DOHH2 (cell line): ENCODE measurements around the gene ZNF385D.

Experiments used
- H3F3A ChIP-seq: fragments of 200-600 bp; sonication (generic), shearing (Covaris generic); 2 replicates; pipeline ENCODE4 v1.6.0; 2016; ENCODE audit warnings: antibody characterized with exemption, mild to moderate bottlenecking; ENCODE audit not compliant: control insufficient read depth, insufficient read depth
- H3K27ac ChIP-seq: fragments of 200-600 bp; sonication (generic); 2 replicates; pipeline ENCODE4 v1.5.1; 2014; ENCODE audit warnings: low read depth, mild to moderate bottlenecking, low read length, moderate library complexity
- H3K27me3 ChIP-seq: fragments of 200-600 bp; sonication (generic); 2 replicates; pipeline ENCODE4 v1.6.1; 2014; ENCODE audit warnings: mild to moderate bottlenecking, low read length, mixed read lengths; ENCODE audit not compliant: control insufficient read depth
- H3K36me3 ChIP-seq: fragments of 200-600 bp; sonication (generic); 2 replicates; pipeline ENCODE4 v1.6.1; 2014; ENCODE audit warnings: mild to moderate bottlenecking, low read length, moderate library complexity, mixed read lengths; ENCODE audit not compliant: control insufficient read depth
- H3K4me1 ChIP-seq: fragments of 200-600 bp; sonication (generic); 2 replicates; pipeline ENCODE4 v1.6.1; 2014; ENCODE audit warnings: mild to moderate bottlenecking, low read length, mixed read lengths; ENCODE audit not compliant: control insufficient read depth
- H3K4me2 ChIP-seq: fragments of 200-600 bp; sonication (generic); 2 replicates; pipeline ENCODE4 v1.6.0; 2014; ENCODE audit warnings: mild to moderate bottlenecking, low read length, moderate library complexity
- H3K4me3 ChIP-seq: fragments of 200-600 bp; sonication (generic); 2 replicates; pipeline ENCODE4 v1.5.1; 2014; ENCODE audit warnings: mild to moderate bottlenecking, low read length, mixed read lengths
- H3K79me2 ChIP-seq: fragments of 200-600 bp; sonication (generic); 2 replicates; pipeline ENCODE4 v1.6.1; 2014; ENCODE audit warnings: mild to moderate bottlenecking, low read length, mixed read lengths; ENCODE audit not compliant: control insufficient read depth
- H3K9me2 ChIP-seq: fragments of 200-600 bp; sonication (generic); replicated peaks from 2 replicates; pipeline ENCODE4 v1.6.1; 2014; ENCODE audit warnings: mild to moderate bottlenecking, low read length, mixed read lengths; ENCODE audit not compliant: control insufficient read depth
- H3K9me3 ChIP-seq: fragments of 200-600 bp; sonication (generic); 2 replicates; pipeline ENCODE4 v1.6.1; 2014; ENCODE audit warnings: antibody characterized with exemption, low read length, mixed read lengths; ENCODE audit not compliant: control insufficient read depth, insufficient read depth
- H4K20me1 ChIP-seq: fragments of 200-600 bp; sonication (generic); 2 replicates; pipeline ENCODE4 v1.6.0; 2014; ENCODE audit warnings: low read depth, mild to moderate bottlenecking, antibody characterized with exemption, low read length, moderate library complexity; ENCODE audit not compliant: control insufficient read depth, insufficient read depth
- EZH2phosphoT487 ChIP-seq: fragments of 200-600 bp; sonication (generic); IDR thresholded peaks from 2 replicates; pipeline ENCODE4 v1.6.1; 2017; ENCODE audit warnings: borderline replicate concordance, mild to moderate bottlenecking, antibody characterized with exemption, low read length, moderate library complexity, mixed read lengths
- TF ChIP-seq, protein P1 (sequence below): fragments of 200-600 bp; sonication (generic); IDR thresholded peaks from one replicate; pipeline ENCODE4 v1.5.1; 2014; ENCODE audit warnings: antibody characterized with exemption, mild to moderate bottlenecking, low read depth, low read length; ENCODE audit not compliant: poor library complexity, severe bottlenecking

Gene ZNF385D

GRCh38 chr3:21620511-21621155 is 130.4 kb downstream of the ZNF385D start:
- no peaks in the 10 kb centered on the region for H3K4me1 ChIP-seq
- no peaks in the 10 kb centered on the region for H3K9me2 ChIP-seq
- H3K4me2 ChIP-seq, result no peak overlapping the region
- TF ChIP-seq, protein P1, sequence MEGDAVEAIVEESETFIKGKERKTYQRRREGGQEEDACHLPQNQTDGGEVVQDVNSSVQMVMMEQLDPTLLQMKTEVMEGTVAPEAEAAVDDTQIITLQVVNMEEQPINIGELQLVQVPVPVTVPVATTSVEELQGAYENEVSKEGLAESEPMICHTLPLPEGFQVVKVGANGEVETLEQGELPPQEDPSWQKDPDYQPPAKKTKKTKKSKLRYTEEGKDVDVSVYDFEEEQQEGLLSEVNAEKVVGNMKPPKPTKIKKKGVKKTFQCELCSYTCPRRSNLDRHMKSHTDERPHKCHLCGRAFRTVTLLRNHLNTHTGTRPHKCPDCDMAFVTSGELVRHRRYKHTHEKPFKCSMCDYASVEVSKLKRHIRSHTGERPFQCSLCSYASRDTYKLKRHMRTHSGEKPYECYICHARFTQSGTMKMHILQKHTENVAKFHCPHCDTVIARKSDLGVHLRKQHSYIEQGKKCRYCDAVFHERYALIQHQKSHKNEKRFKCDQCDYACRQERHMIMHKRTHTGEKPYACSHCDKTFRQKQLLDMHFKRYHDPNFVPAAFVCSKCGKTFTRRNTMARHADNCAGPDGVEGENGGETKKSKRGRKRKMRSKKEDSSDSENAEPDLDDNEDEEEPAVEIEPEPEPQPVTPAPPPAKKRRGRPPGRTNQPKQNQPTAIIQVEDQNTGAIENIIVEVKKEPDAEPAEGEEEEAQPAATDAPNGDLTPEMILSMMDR, result no peak
- no peak for TF ChIP-seq EZH2phosphoT487
- H4K20me1 ChIP-seq, result no peaks in the 10 kb centered on the region
- H3K4me3 ChIP-seq, result no peak overlapping the region
- H3F3A ChIP-seq, result no peaks in the 10 kb centered on the region
- H3K36me3 ChIP-seq, result no peaks in the 10 kb centered on the region
- H3K27ac ChIP-seq, result no peak overlapping the region
- H3K27me3 ChIP-seq, result no peaks in the 10 kb centered on the region
- no peaks in the 10 kb centered on the region for H3K79me2 ChIP-seq
- no peaks in the 10 kb centered on the region for H3K9me3 ChIP-seq

- H4K20me1 ChIP-seq, result no peaks in the 10 kb centered on the region
- H3K27ac ChIP-seq, result no peak overlapping the region
- H3F3A ChIP-seq, result no peaks in the 10 kb centered on the region
- H3K9me3 ChIP-seq, result no peaks in the 10 kb centered on the region
- no peak overlapping the region for H3K4me3 ChIP-seq
- H3K9me2 ChIP-seq, result no peaks in the 10 kb centered on the region
- TF ChIP-seq, protein P1, result no peak
- TF ChIP-seq EZH2phosphoT487, result no peak
- H3K4me2 ChIP-seq, result no peak overlapping the region
- H3K36me3 ChIP-seq, result no peaks in the 10 kb centered on the region
- H3K79me2 ChIP-seq, result no peaks in the 10 kb centered on the region
- no peaks in the 10 kb centered on the region for H3K27me3 ChIP-seq
- H3K4me1 ChIP-seq, result no peaks in the 10 kb centered on the region
Observed at GRCh38 chr3:21618695-21619094, 132.3 kb downstream of the ZNF385D start.

DNA sequence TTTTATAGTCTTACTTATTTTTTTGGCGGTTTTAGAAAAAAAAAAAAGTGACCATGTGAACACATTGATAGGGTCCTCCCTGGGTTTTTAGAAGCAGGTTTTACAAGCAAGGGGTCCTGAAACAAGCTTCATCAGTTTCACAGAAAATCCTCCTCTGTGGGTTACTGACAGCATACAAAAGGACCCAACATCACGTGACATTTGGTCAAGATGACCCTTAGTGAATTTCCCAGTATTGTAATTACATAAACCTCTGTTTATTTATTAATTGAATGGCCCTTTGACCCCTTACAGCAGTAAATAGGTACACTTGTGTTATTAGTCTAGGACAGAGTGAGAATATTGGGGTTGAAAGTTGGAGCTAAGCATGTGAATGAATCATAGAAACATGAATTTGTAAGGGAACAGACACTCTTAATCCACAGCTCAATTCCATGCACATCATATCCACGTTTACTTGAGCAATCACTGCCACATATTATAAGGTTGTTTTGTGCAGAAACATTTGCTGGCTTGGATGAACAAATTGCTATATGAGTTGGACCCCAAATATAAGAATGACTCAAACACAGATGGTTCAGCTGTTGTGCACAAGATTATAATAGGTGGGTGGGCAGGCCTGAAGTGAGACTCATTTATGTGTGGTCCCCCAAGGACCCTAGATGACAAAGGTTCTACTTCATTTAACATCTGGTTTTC is 137.5 kb downstream of the ZNF385D start:
- Histone ChIP-seq H4K20me1 (no peaks in the 10 kb centered on the region), H3F3A (no peaks in the 10 kb centered on the region), H3K9me2 (no peaks in the 10 kb centered on the region), H3K27ac (no peak overlapping the region), H3K36me3 (no peaks in the 10 kb centered on the region), H3K79me2 (no peaks in the 10 kb centered on the region), H3K9me3 (no peaks in the 10 kb centered on the region), H3K27me3 (no peaks in the 10 kb centered on the region), H3K4me3 (no peak overlapping the region), H3K4me1 (no peaks in the 10 kb centered on the region), H3K4me2 (no peak overlapping the region)
- no peak for TF ChIP-seq EZH2phosphoT487
- TF ChIP-seq, protein P1, result no peak
